K562 treated with DMSO at 1 percent for 48 hours (cell line): ENCODE data around the gene HLA-F. TPM values are rescaled to one million over a fixed set of nuclear protein-coding genes. Genes with fewer than 3 reads are reported as not detected.

Source experiments
- total RNA-seq: library from RNA; unstranded; fragments of 300-600 nt; gene quantifications from 2 replicates; pipeline ENCODE4 v1.2.3, GENCODE V29; 2022; ENCODE audit warnings: low replicate concordance; ENCODE audit errors: extremely low read depth

The HLA-F gene
- total RNA-seq: not detected in 2 replicates

GRCh38 chr6:29723262-29723665 is at the start of gene HLA-F:
TSS of gene HLA-F (plus strand) at chr6:29723434. CDS start at chr6:29723464, 30 bp downstream.

GRCh38 chr6:29680904-29681303 is 42.3 kb upstream of the HLA-F start, which contains the start of gene ZFP57:
TSS of gene ZFP57 (minus strand) at chr6:29681152. CDS start at chr6:29677003, 4,149 bp downstream.

Other genes starting within 250 kb of the HLA-F start
- not detected in 2 replicates for gene MAS1L, start 235.5 kb upstream of the HLA-F start, total RNA-seq
- gene UBD, start 163.7 kb upstream of the HLA-F start, total RNA-seq: not detected in 2 replicates
- gene OR2H2, start 138.3 kb upstream of the HLA-F start, total RNA-seq: not detected in 2 replicates
- not detected in 2 replicates for gene GABBR1, start 90.3 kb upstream of the HLA-F start, total RNA-seq
- gene MOG, start 66.3 kb upstream of the HLA-F start, total RNA-seq: not detected in 2 replicates
- gene ZFP57, start 42.3 kb upstream of the HLA-F start, total RNA-seq: not detected in 2 replicates
- not detected in 2 replicates for gene HLA-G, start 104.4 kb downstream of the HLA-F start, total RNA-seq
- gene HLA-A, start 219.1 kb downstream of the HLA-F start, total RNA-seq: not detected in 2 replicates